CD4-positive, alpha-beta T cell treated with Interleukin-10 for 1 hour (primary cell): ENCODE measurements around the gene SRCIN1.
"Not testable (repeated sequence)": the region's sequence is repeated elsewhere in the genome, so short reads cannot be mapped to it uniquely, and the experiment has no call there.

ENCODE experiments used
- DNase-seq: peaks from one replicate; pipeline ENCODE4 v3.0.0-alpha.2; 2020

Gene SRCIN1

GRCh38 chr17:38605841-38606645 lies at the start of gene SRCIN1:
TSS of gene SRCIN1 (minus strand) at chr17:38605952. CDS start at chr17:38605705, 247 bp downstream.
- peak; percentile 64 for DNase-seq

DNA sequence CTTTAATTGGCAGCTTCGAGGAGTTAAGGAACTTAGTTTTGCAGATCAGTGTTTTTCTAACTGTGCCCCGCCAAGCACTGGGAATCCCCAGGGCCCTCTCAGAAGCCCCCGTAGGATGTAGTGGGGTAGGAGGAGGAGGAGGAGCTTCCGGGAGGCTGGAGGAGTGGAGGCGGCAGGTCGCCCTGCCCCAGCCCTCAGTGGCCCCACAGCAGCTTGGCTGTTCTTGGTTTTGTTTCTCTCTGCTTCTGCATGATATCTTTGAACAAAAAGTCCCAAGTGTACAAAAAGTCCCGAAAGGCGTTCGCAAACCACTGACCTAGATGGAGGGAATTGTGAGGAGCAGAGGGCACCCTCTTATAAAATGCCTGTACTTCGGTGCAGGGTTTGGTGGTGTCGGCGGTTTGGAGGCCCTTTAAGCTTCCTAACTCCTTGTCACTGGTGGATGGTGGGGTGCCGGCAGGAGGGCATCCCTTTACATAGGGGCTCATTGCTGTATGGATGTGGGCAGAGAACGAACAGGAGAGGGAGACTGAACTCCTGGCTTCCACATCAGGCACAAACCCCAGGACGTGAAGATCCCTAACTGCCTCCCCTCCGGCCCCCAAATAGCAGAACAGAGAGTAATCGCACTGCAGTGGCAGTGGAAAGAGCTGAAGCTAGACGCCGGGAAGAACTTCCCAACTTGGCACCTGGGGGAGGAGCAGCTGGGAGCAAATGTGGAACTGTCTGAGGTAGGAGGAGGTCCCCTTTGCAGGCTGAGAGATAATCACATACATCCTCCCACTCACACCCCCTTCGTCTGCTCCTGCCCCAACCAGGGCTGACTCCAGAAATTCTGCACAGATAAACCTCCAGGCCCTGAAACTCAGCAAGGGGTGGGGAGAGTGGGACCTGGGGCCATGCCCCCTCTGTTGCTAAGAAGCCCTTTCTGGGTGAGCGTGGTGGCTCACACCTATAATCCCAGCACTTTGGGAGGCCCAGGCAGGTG lies 49.0 kb upstream of the SRCIN1 start:
- DNase-seq = no peak

DNA sequence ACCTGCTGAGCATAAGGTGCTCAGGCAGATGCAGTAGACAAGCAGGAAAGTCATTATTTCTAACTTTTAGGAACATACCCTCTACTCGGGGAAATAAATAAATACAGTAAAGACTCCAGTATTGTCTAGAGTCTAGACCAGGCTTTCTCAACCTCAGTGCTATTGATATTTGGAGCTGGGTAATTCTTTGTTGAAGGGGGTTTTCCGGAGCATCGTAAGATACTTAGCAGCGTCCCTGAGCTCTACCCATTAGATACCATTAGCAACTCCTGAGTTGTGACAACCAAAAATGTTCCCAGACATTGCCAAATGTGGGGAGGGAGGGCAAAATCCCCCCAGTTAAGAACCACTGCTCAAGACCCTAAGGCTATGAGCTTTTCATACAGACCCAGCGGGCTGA lies 47.9 kb upstream of the SRCIN1 start:
- no peak for DNase-seq

DNA sequence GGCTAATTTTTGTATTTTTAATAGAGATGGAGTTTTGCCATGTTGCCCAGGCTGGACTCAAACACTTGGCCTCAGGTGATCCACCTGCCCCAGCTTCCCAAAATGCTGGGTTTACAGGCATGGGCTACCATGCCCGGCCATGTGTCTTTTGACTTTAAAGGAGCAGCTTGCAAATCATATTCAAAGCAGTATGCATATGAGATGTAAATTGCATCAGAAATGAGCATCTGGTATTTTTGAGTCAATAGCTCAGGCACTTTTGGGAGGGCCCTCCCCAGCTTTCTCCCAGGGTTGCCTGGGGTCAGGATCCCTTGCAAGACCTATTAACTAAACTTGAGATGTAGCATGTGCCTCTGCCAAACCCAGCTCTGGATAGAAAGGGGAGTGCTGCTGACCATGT lies 47.5 kb upstream of the SRCIN1 start:
- DNase-seq = no peak

GRCh38 chr17:38650653-38651173 lies 45.0 kb upstream of the SRCIN1 start:
- DNase-seq = not testable (repeated sequence)

- DNase-seq = no peak
Observed at GRCh38 chr17:38637951-38638350, 32.2 kb upstream of the SRCIN1 start.

- DNase-seq = no peak
Observed at GRCh38 chr17:38636054-38636453, 30.3 kb upstream of the SRCIN1 start.

DNA sequence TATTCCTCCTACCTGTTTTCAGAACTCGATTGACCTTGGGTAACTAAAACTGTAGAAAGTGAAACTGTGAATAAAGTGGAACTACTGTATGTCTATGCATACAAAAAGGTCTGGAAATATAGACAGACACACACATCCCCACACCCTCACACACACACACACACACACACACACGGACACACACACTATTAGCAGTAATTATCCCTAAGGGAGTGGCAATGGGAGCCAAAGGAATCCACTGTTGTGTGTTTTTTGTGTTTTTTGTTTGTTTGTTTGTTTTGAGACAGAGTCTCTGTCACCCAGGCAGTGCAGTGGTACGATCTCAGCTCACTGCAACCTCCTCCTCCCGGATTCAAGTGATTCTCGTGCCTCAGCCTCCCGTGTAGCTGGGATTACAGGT lies 26.6 kb upstream of the SRCIN1 start:
- DNase-seq = no peak

- DNase-seq = no peak
Observed at GRCh38 chr17:38628441-38628840, 22.7 kb upstream of the SRCIN1 start.

DNA sequence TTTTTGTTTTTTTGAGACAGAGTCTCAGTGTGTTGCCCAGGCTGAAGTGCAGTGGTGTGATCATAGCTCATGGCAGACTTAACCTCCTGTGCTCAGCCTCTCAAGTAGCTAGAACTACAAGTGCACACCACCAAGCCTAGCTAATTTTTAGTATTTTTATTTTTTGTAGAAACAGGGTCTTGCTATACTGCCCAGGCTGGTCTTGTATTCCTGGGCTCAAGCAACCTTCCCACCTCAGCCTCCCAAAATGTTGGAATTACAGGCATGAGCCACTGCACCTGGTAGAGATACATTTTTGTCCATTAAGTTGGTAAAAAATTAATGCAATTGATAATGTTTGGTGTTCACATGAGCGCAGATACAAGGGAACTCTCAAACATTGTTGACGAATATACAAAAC lies 22.2 kb upstream of the SRCIN1 start:
- no peak for DNase-seq

DNA sequence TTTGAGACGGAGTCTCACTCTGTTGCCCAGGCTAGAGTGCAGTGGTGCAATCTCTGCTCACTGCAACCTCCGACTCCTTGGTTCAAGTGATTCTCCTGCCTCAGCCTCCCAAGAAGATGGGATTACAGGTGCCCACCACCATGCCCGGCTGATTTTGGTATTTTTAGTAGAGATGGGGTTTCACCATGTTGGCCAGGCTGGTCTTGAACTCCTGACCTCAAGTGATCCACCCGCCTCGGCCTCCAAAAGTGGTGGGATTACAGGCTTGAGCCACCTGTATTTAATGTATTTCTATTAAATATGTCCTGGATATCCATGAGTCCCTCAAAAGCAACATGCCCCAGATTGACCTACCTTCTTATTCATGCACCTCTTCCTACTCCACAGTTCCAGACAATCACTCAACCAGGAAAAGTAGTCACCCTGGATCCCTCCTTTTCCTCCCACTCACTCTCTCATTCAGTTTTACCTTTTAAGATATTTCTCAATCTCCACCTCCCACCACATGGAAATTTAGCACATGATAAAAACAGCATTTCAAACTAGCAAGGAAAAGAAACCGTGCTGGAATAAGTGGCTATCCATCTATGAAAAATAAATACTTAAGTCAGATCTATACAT lies 21.0 kb upstream of the SRCIN1 start:
- DNase-seq = not testable (repeated sequence)

GRCh38 chr17:38625482-38625881 lies 19.7 kb upstream of the SRCIN1 start:
- no peak for DNase-seq

DNA sequence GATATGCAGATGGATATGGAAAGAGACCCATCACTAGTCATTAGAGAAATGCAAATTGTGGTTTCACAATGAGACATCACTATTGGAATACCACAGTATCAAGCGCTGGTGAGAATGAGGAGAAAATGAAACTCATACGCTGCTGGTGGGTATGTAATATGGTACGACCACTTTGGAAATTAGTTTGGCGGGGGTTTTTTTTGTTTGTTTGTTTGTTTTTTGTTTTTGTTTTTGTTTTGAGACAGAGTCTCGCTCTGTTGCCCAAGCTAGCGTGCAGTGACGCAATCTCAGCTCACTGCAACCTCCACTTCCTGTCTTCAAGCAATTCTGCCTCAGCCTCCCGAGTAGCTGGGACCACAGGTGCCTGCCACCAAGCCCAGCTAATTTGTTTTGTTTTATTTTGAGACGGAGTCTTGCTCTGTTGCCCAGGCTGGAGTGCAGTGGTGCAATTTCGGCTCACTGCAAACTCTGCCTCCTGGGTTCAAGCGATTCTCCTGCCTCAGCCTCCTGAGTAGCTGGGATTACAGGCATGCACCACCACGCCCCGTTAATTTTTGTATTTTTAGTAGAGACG lies 19.1 kb upstream of the SRCIN1 start:
- peak; percentile 16 for DNase-seq

DNA sequence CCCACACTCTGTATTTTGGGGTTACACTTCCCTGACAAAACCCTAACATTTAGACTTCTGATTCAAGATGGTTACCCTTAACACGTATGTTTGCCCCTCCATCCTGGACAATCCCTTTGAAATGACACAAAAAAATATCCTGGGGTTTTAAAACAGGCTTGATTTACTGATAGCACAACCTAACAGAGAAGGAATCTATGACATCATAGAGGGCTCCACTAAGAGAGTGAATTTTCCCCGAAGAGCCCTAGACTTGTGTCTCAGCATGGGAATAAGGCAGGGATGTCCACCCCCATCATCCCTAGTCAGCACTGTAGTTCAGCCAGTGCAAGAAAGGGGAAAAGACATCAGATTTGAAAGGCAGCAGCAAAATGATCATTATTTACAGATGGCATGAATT lies 15.8 kb upstream of the SRCIN1 start:
- no peak for DNase-seq

- no peak for DNase-seq
Observed at GRCh38 chr17:38620551-38621277, 15.0 kb upstream of the SRCIN1 start.

- DNase-seq = no peak
Observed at GRCh38 chr17:38619937-38620550, 14.3 kb upstream of the SRCIN1 start.

GRCh38 chr17:38619451-38619795 lies 13.7 kb upstream of the SRCIN1 start:
- DNase-seq = no peak

DNA sequence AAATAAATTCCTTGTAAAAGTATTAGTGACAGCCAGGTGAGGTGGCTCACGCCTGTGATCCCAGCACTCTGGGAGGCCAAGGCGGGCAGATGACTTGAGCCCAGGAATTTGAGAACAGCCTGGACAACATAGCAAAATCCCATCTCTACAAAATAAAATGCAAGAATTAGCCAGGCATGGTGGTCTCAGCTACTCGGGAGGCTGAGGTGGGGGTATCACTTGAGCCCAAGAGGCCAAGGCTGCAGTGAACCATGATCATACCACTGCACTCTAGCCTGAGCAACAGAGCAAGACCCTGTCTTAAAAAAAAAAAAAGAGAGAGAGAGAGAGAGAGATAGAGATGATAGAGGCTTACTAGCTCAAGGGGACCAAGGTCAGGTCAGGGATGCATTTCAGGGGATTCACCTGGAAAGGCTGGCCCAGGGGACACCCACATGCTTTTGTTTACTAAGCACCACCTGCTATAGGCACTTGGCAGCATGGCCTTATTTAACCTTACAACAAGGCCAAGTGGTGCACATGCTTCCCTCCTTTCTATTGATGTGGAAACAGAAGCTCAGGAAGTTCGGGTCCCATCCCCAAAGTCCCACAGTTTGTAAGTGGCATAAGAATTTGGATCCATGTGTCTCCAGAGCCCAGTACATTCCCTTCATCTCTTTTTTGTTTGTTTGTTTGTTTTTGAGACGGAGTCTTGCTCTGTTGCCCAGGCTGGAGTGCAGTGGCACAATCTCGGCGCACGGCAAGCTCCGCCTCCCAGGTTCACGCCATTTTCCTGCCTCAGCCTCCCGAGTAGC lies 12.4 kb upstream of the SRCIN1 start:
- no peak for DNase-seq

GRCh38 chr17:38617074-38617860 lies 11.5 kb upstream of the SRCIN1 start:
- DNase-seq = no peak

DNA sequence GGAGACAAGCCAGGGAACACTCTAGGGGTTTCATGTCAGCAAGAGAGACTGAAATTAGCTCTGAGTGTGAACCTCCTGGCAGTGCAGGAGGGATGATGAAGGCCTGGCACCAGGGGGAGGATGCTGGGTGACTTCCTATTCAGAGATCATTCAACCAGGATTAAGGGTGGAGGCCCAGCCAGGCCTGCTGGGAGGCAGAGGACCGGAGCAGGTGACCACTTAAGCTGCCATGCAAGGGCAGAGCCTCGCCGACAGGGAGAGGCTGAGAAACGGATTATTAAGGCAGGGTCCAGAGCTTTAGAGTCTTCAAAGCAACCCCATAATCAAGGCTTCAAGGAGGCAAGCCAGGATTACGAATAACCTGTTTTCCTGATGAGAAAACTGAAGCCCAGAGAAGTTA lies 10.6 kb upstream of the SRCIN1 start:
- DNase-seq = no peak
